CD4-positive, alpha-beta T cell treated with Interleukin-10 for 1 hour (primary cell): ENCODE data around the gene MPHOSPH9.
"Not testable (repeated sequence)": the region's sequence is repeated elsewhere in the genome, so short reads cannot be mapped to it uniquely, and the experiment has no call there.

ENCODE experiments used
- DNase-seq: peaks from one replicate; pipeline ENCODE4 v3.0.0-alpha.2; 2020

Gene MPHOSPH9

GRCh38 chr12:123207815-123208214, 25.1 kb downstream of the MPHOSPH9 start:
- DNase-seq: not testable (repeated sequence)

DNA sequence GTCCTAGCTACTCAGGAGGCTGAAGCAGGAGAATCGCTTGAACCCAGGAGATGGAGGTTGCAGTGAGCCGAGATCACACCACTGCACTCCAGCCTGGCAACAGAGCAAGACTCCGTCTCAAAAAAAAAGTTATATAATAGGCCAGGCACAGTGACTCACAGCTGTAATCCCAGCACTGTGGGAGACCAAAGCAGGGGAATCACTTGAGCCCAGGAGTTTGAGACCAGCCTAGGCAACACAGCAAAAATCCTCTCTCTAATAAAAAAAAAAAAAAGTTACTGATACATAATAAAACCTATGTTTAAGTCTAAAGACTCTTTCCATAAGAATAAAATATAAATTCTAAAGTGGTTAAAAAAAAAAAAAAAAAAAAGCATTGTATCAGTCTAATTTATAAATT, 26.1 kb downstream of the MPHOSPH9 start:
- DNase-seq: not testable (repeated sequence)

- peak; percentile 5 for DNase-seq
Observed at GRCh38 chr12:123200414-123200813, 32.5 kb downstream of the MPHOSPH9 start.

DNA sequence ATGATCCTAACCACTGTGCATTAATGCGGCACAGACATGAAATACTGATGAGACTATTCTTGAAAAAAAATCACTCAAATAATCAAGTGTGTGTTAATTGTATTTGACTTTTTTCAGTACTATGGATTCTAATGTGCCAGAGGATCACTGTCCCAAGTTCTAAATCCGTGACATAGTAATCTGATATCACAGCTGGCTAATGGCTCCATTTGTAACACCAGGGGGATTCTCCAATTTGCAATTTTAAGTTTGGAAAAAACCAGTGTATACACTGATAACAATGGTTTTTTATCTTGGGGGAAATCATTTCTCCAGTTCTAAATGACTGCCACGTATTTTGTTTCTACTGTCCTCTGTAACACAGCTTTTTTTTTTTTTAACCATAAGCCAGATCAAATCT, 33.0 kb downstream of the MPHOSPH9 start:
- no peak for DNase-seq

DNA sequence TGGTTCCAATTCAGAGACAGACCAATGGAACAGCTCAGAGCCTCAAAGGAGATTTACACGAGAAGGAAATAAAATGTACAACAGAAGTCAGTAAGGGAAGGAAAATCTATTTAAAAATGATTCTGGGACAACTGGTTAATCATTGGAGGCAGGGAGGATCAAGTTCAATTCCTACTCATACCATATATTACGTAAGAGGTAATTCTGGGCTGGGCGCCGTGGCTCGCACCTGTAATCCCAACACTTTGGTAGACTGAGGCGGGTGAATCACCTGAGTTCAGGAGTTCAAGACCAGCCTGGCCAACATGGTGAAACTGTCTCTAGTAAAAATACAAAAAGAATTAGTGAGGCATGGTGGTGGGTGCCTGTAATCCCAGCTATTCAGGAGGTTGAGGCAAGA, 45.3 kb downstream of the MPHOSPH9 start:
- DNase-seq: no peak

GRCh38 chr12:123180171-123180570, 52.8 kb downstream of the MPHOSPH9 start:
- no peak for DNase-seq

GRCh38 chr12:123171967-123172366, 61.0 kb downstream of the MPHOSPH9 start:
- no peak for DNase-seq

DNA sequence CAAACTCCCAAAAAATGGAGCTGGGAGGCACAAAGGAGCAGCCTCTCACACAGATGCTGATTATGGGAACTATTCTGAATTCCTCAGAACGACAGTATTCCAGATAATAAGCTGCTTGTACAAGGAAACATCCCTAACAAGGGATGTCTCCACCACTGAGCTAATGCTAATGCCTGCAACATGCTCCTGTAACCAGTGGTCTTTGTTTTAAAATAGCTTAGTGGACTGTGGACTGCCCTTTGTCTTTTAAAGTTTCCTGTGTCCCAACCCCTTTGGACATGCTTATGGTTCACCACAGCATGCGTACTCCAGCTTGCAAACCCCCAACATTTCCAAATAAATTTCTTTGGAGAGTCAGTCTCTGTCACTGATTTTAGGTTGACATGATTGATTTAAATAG, 65.6 kb downstream of the MPHOSPH9 start:
- DNase-seq: no peak

- DNase-seq: no peak
Observed at GRCh38 chr12:123165537-123165936, 67.4 kb downstream of the MPHOSPH9 start.

DNA sequence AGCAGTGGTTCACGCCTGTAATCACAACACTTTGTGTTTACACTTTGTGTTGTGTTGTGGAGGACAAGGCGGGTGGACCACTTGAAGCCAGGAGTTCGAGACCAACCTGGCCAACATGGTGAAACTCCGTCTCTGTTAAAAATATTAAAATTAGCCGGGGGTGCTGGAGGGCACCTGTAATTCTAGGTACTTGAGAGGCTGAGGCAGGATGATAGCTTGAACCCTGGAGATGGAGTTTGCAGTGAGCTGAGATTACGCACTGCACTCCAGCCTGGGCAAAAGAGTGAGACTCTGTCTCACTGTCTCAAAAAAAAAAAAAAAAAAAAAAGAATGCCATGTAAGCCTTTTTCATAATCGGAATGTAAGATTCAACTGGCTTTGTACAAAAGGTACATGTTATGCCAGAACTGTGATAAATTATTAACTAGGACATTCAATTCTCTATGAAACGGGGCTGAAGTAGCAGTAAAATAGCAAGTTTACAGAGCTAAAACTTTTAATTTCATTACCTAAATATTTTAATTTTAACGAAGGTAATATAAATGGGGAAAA, 68.2 kb downstream of the MPHOSPH9 start:
- no peak for DNase-seq

DNA sequence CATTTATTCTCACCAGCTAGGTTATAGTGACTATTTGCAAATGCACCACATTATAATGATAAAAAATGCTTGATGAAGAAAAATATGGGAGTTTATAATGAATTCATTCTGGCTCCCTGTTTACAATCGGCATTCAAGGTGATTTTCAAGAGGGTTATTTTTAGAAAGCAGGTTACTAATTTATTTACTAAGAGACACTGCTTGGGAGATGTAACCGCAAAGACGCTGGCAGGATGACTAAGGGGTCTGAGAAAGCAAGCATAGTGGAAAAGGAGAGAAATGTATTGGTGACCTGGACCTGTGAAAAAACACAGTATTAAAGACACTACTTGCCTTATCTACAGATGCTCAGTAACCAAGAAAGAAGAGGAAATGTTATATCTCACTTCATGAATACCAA, 68.7 kb downstream of the MPHOSPH9 start:
- no peak for DNase-seq

GRCh38 chr12:123163227-123163626, 69.7 kb downstream of the MPHOSPH9 start:
- no peak for DNase-seq

DNA sequence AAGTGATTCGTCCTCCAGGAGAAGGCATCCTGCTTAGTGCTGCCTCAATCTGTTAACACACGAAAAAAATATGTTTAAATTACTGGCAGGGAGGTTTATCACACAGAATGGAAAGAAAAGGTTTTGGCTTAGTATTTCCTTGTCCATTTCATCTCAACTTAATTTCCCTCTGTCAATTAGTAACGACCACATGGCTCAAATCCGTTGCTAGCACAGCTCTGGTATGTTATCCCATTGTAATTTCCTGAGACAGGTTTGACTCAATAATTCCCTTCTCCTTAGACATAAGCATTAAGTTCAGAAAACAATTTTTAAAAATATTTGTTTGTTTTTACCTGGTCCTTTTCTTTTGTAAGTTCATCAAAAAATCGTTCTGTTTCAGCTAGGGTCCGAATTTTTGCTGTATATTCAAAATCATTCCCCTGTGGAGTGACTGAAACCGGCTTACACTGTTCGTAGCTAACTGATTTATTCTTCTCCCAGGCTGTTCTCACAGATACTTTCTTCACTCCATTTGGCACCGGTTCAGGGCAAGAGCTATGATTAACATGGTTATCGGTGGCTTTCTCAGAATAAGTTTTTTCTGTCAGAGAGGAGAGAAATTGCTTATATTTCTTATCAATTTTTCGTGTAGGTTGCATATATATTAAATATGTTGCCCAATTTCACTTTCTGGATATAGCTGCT, 72.0 kb downstream of the MPHOSPH9 start:
- DNase-seq: no peak

- no peak for DNase-seq
Observed at GRCh38 chr12:123153906-123154305, 79.0 kb downstream of the MPHOSPH9 start.

DNA sequence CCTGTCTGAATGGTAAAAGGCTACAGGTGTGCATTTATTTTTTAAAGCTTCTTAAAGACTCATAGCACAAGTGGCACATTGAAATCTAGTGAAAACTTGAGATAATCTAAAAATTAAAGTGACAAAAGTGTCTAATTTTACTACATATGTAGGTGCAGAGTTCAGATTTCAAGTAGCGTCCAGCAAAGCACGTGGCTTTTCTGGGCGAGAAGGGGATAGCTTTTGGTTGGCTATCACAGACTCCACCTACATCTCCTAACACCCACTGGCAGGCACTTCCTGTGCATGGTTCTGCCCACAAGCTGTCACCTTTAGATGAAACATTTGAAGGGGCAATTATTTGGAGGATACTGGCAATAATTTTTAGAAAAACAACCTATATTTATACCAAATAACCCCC, 80.1 kb downstream of the MPHOSPH9 start:
- peak; percentile 15 for DNase-seq

DNA sequence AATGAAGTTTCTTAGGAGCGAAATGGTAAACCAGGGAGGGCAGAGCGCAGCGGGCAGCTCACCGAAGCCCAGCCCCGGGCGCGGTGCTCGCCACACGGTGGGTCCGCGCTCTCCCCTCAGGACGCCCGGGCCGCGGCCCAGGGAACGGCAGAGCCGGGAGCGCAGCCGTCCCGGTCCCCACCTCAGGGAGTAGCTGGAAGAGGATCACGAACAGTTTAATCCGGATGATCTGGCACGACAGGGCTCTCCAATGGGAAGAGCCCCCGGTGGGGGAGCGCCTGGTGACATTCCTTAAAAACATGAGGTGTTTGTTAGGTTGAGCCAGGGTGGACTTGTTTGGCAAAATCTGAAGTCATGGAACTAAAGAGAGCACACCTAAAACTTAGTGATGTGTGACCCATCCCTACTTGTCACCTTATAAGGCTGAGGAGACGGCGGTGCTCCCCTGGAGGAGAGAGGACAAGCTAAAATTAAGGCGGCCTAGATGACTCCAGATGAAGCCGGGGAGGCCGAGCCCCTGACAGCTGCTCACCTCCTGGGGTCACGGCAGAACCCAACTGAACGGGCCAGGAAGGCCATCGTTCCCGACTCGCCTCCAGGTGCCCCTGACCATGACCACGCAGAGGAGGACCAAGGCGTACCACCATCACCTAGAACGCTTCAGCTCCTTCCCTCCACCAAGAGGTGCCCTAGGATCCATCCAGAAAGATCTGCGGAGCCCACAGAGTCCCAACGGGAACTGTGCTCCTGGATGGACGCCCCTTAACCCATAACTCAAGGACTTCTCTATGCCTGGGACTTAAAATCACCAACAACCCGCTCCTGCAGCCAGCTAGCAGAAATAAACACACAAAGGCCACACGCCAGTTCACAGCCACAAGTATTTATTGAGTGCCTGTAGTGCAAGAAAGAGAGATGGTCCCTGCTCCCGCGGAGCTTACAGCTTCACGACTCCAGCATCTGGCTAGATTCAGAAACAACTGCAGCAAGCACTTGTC, 81.2 kb downstream of the MPHOSPH9 start:
- DNase-seq: no peak

DNA sequence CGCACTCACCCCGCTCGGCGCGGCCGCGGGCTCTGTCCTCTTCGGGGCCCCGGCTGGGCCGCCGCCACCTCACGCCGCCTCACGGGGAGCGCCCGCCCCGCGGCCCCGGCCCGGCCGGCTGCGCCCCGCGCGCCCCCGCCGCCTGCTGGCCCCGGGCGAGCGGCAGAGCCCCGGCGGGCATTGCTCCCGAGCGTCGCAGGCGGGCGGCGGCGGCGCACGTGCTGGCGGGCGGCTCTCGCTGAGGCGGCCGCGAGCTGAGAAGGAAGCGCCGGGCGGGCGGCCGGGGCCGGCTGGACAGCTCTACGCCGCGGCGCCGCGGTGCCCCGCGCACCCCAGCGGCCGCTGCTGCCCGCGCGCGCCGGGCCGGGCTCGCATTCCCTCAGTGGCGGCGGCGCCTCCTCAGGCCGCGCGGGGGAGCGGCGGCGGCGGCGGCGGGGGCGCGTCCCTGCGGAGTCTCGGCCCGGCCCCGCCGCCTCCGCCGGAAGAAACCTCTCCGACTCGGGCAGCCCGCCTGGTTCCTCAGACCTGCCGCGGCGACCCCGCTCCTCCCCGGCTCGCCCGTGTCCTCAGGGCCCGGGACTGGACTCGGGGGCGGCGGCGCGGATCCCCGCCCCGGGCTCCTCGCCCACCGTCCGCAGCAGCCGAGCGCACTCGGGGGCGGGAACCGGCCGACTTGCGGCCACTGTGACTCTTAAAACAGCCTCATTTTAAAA, 82.0 kb downstream of the MPHOSPH9 start, which contains the start of gene PITPNM2:
PITPNM2 (minus strand) TSS at position 347 of the 713 bp plus-strand sequence. CDS start 116,500 bp downstream, outside the sequence.
- DNase-seq: peak; percentile 64

- DNase-seq: peak; percentile 17
Observed at GRCh38 chr12:123150275-123150743, 82.6 kb downstream of the MPHOSPH9 start.

DNA sequence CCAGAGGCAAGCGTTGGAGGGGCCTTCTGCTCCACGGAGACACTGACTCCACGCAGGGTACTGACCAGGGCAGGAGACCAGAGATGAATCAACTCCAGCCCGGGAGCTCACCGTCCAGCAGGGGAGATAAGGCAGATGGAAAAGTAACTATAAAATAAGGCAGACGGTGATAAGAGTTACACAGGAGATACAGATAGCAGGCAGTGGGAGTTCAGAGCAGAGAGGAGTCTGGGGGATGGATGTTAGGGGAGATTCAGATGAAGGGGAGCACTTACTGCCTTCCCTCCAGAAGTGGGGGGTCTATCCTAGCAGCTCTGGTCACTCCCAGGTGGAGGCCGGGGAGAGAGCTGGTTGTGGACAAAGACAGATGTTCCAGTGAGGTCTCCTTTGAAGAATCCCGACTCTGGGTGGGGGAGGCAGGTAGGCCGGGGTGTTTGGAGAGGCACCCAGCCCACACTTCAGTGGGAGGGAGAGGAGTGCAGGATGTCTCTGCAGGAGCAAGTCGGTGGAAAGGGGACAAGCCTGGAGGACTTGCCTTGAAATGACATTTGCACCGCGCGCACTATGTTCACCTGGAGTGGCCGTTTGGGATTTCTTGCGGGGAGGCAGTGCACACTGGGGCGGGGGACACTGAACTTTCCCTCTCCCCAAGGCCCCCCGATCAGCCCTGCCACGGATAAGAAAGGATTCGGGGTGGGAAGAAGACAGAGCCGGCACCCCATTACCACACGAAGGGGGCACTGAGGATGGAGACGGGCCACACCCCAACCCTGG, 83.3 kb downstream of the MPHOSPH9 start:
- no peak for DNase-seq

DNA sequence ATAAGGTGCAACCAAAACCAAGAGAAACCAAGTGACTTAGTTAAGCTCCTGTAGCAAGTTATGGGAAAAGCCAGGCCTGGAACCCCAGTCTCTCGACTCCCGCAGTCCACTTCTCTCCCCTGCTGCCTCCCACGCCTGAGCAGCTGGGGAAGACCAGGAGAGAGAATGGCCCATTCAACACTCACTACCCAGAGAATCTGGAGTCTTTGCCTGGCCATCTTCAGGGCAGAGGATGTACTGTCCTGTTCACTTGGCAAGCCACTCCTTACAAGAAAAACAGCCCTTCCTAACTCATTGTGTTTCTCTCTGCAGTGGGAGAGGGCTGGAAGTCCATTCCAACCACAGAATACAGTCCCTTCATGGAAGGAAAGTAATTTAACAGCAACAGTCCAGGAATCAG, 83.9 kb downstream of the MPHOSPH9 start:
- no peak for DNase-seq

DNA sequence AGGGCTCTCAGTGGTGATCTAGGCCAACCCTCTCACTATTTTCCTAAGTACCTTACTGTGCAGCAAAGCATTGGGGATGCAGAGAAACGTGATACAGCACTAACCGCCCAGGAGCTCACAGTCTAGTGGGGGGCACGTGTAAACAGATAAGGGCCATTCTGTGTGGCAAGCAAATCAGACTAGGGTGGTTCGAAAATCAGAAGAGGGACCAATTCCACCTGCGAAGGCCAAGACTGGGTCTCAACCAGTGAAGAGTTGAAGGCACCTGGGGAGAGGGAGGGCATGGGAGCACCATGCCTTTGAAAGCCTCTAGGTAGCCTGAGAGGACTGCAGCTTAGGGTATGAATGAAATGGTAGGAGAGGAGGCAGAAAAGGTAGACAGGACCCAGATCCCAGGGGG, 84.3 kb downstream of the MPHOSPH9 start:
- no peak for DNase-seq

- DNase-seq: no peak
Observed at GRCh38 chr12:123148223-123148622, 84.7 kb downstream of the MPHOSPH9 start.
